Uterus (tissue), 2 donors: ENCODE data around the gene ADRA2B.

Source experiments
- CTCF ChIP-seq, 4 experiments: fragments of 200-600 bp in 2 of 4; fragments of 450-650 bp in 2 of 4; sonication (generic) in 2 of 4; IDR thresholded peaks; one replicate each; pipeline ENCODE4 v1.5.1; 2016 to 2019; ENCODE audit warnings: antibody characterized with exemption in 4 of 4, mild to moderate bottlenecking in 2 of 4, moderate library complexity in 1 of 4
- POLR2A ChIP-seq, 2 donors: fragments of 450-650 bp; IDR thresholded peaks; one replicate each; pipeline ENCODE4 v1.6.1; 2016; ENCODE audit warnings: antibody characterized with exemption in 2 of 2, mild to moderate bottlenecking in 1 of 2, moderate library complexity in 1 of 2

- TF ChIP-seq CTCF (IDR thresholded peaks at IDR 0.05) (no peak), POLR2A (IDR thresholded peaks at IDR 0.05) (no peak)
These were observed 6.9 kb upstream of the ADRA2B start for GRCh38 chr2:96123290-96123689.
